HEK293T (cell line): Measurements from ENCODE around the gene VPS26A.

Experiments used
- ARNT ChIP-seq: fragments of 450-650 bp; IDR thresholded peaks from 2 replicates; pipeline ENCODE4 v1.6.1; 2017; ENCODE audit warnings: mild to moderate bottlenecking
- BHLHE40 ChIP-seq: fragments of 450-650 bp; IDR thresholded peaks from 2 replicates; pipeline ENCODE4 v1.6.1; 2016; ENCODE audit warnings: mild to moderate bottlenecking, moderate library complexity, borderline replicate concordance
- ELF4 ChIP-seq: fragments of 450-650 bp; IDR thresholded peaks from 2 replicates; pipeline ENCODE4 v1.6.1; 2017; ENCODE audit warnings: antibody characterized with exemption
- FOXA1 ChIP-seq: fragments of 450-650 bp; IDR thresholded peaks from 2 replicates; pipeline ENCODE4 v1.6.1; 2016; ENCODE audit warnings: mild to moderate bottlenecking
- FOXK2 ChIP-seq: fragments of 450-650 bp; IDR thresholded peaks from 2 replicates; pipeline ENCODE4 v1.6.1; 2016; ENCODE audit warnings: mild to moderate bottlenecking
- FOXM1 ChIP-seq: fragments of 450-650 bp; IDR thresholded peaks from 2 replicates; pipeline ENCODE4 v1.6.1; 2017; ENCODE audit warnings: mild to moderate bottlenecking, borderline replicate concordance
- L3MBTL2 ChIP-seq: fragments of 450-650 bp; conservative IDR thresholded peaks from 2 replicates; pipeline ENCODE4 v1.6.1; 2016; ENCODE audit warnings: mild to moderate bottlenecking
- NFRKB ChIP-seq: fragments of 450-650 bp; IDR thresholded peaks from 2 replicates; pipeline ENCODE4 v1.6.1; 2016; ENCODE audit warnings: mild to moderate bottlenecking, moderate library complexity
- SP1 ChIP-seq: fragments of 450-650 bp; IDR thresholded peaks from 2 replicates; pipeline ENCODE4 v1.6.1; 2017
- ZNF384 ChIP-seq: fragments of 450-650 bp; IDR thresholded peaks from 2 replicates; pipeline ENCODE4 v1.6.1; 2016

DNA sequence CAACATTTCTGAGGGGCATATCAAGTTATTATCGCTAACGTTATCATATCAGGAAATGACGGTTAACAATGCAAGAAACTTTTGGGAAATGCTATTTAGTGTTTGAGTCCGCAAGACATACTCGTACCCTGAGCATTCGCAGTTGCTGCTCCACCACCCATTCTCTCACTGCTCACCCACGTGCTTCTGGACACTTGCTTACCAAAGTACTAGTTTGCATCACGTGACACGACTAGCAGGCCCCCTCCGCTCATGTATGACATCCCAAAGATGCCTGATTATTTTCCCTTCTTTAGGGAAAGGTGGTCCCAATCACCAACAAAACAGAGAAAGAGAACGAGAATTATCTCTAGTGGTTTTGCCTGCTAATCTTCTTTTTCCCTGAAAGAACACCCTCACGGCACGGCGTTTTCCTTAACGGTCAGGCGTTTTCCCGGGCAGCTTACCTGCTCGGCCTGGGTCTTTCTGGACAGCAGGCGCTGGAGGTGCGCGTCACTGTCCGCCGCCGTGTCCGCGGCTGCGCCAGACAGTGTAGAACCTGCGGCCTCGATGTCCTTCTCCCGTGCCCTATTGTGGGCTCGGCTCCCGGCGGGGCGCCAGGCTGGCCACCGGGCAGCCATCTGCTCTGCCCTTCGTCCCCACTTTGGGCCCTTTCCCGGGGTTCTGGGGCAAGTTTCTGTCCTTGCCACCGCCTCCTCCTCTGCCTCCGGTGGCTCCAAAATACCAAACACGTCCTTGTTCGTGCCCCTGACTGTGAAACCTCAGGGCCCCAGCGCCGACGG lies 56.0 kb downstream of the VPS26A start, which contains the start of gene SUPV3L1:
- TF ChIP-seq ARNT (no peak), SP1 (no peak), L3MBTL2 (peak; percentile 98), FOXA1 (no peak), ELF4 (peak; percentile 26), BHLHE40 (no peak), FOXK2 (peak; percentile 92), FOXM1 (no peak), NFRKB (peak; percentile 71), ZNF384 (no peak)
